ENCODE data around the gene ST6GALNAC5. TPM values are rescaled to one million over a fixed set of nuclear protein-coding genes. Genes with fewer than 3 reads are reported as not detected.

Gene ST6GALNAC5
- total RNA-seq, 3 donors from 2014 or later (not counting 1 experiment from before 2014, with no cell fraction given) = not detected

DNA sequence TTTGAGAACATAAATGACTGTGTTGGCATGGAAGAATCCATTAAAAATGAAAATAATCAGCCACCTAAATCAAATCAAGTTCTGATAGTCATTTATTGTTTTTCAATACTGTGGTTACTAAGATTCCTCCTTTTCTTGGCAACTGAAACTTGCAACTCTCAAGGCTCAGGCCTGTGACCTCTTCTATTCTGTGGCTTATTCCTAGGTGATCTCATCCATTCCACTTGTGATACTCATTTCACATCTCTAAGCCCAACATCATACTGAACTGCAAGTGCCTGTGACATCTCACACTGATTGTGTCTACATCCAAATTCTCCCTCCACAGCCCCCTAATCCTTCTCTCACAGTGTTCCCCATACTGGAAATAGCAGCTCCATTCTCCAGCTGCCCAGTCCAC is 4.8 kb upstream of the ST6GALNAC5 start:
- no peak overlapping the region for H3K4me3 Mint-ChIP-seq

GRCh38 chr1:76864383-76864782 is 2.9 kb upstream of the ST6GALNAC5 start:
- H3K36me3 Mint-ChIP-seq = no peaks in the 10 kb centered on the region
- H3K27me3 Mint-ChIP-seq (ENCODE audit: low read depth in 2 of 2) = peaks cover 37 to 38% of the 10 kb centered on the region in 2 donors
- no peak for ATAC-seq
- peaks cover 4 to 5% of the 10 kb centered on the region in 2 donors for H3K9me3 Mint-ChIP-seq
- H3K27ac Mint-ChIP-seq = no peak overlapping the region
- no peak for TF ChIP-seq CTCF (IDR thresholded peaks at IDR 0.05)
- peaks cover 26% of the 10 kb centered on the region for H3K27me3 ChIP-seq (ENCODE audit: control insufficient read depth, insufficient read depth, low read length)
- no peak overlapping the region for H3K4me3 ChIP-seq (ENCODE audit: low read length)
- WGBS (ENCODE audit: insufficient coverage) = 91% methylated on average over 5 of the region's 5 CpGs
- no peak overlapping the region for H3K4me3 Mint-ChIP-seq
- no peak for DNase-seq
- peaks cover 13% of the 10 kb centered on the region for H3K4me1 ChIP-seq (ENCODE audit: control insufficient read depth, insufficient read depth, low read length)
- no peaks in the 10 kb centered on the region for H3K4me1 Mint-ChIP-seq
- H3K27ac ChIP-seq (ENCODE audit: low read length) = no peak overlapping the region
- no peaks in the 10 kb centered on the region for H3K36me3 ChIP-seq (ENCODE audit: control insufficient read depth, insufficient read depth, low read length)
- intact Hi-C loops (cut with micrococcal nuclease) = no loop called here
- H3K9me3 ChIP-seq (ENCODE audit: control insufficient read depth, insufficient read depth, low read length) = no peaks in the 10 kb centered on the region

More for the DNA sequence above, 4.8 kb upstream of the ST6GALNAC5 start:
- DNase-seq (no peak), ATAC-seq (no peak)
- H3K36me3 ChIP-seq (ENCODE audit: control insufficient read depth, insufficient read depth, low read length) = no peaks in the 10 kb centered on the region
- no peaks in the 10 kb centered on the region for H3K36me3 Mint-ChIP-seq
- peaks cover 2% of the 10 kb centered on the region for H3K4me1 ChIP-seq (ENCODE audit: control insufficient read depth, insufficient read depth, low read length)
- H3K27ac ChIP-seq (ENCODE audit: low read length) = no peak overlapping the region
- no peak overlapping the region for H3K27ac Mint-ChIP-seq
- intact Hi-C loops (cut with micrococcal nuclease) = no loop called here
- TF ChIP-seq CTCF (IDR thresholded peaks at IDR 0.05) = no peak
- peaks cover 30 to 34% of the 10 kb centered on the region in 2 donors for H3K27me3 Mint-ChIP-seq (ENCODE audit: low read depth in 2 of 2)
- peaks cover 4 to 5% of the 10 kb centered on the region in 2 donors for H3K9me3 Mint-ChIP-seq
- H3K4me3 ChIP-seq (ENCODE audit: low read length) = no peak overlapping the region
- H3K27me3 ChIP-seq (ENCODE audit: control insufficient read depth, insufficient read depth, low read length) = peaks cover 15% of the 10 kb centered on the region
- H3K9me3 ChIP-seq (ENCODE audit: control insufficient read depth, insufficient read depth, low read length) = no peaks in the 10 kb centered on the region
- no peaks in the 10 kb centered on the region for H3K4me1 Mint-ChIP-seq

DNA sequence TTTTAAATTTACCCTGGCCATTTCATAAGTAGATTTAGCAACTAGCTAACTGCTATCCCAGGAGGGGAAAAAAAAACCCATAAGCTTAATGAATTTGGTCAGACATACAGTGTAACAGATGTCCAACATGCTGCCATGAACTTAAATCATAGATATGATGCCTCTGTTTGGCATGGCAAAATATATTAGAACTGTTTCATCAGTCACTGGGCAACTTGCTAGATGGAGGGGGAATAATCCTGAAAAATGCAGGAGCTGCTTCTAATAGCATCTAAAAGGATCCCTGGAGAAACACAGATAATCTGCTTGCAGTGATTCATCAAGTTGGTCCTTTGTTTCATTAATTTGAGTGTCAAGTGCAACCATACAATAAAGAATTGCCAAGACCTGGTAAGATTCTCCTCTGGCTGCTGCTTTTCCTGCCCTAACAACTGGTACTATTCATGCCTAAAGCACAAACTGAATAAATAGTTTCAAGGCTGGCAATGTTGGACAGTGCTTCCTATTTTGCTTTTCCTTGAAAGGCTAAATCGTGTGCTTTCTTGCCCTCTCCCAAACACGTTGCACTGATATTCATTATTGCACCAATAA is 1.5 kb upstream of the ST6GALNAC5 start:
- H3K4me1 ChIP-seq (ENCODE audit: control insufficient read depth, insufficient read depth, low read length) = peaks cover 13% of the 10 kb centered on the region
- peaks cover 41 to 52% of the 10 kb centered on the region in 2 donors for H3K27me3 Mint-ChIP-seq (ENCODE audit: low read depth in 2 of 2)
- DNase-seq (no peak), ATAC-seq (no peak)
- H3K27me3 ChIP-seq (ENCODE audit: control insufficient read depth, insufficient read depth, low read length) = peaks cover 30% of the 10 kb centered on the region
- no peak overlapping the region for H3K27ac Mint-ChIP-seq
- WGBS (ENCODE audit: insufficient coverage) = 100% methylated on average over 1 of the region's 2 CpGs
- H3K36me3 Mint-ChIP-seq = no peaks in the 10 kb centered on the region
- H3K4me1 Mint-ChIP-seq = no peaks in the 10 kb centered on the region
- intact Hi-C loops (cut with micrococcal nuclease) = no loop called here
- no peaks in the 10 kb centered on the region for H3K9me3 ChIP-seq (ENCODE audit: control insufficient read depth, insufficient read depth, low read length)
- no peak overlapping the region for H3K4me3 Mint-ChIP-seq
- no peak for TF ChIP-seq CTCF (IDR thresholded peaks at IDR 0.05)
- H3K27ac ChIP-seq (ENCODE audit: low read length) = no peak overlapping the region
- H3K4me3 ChIP-seq (ENCODE audit: low read length) = no peak overlapping the region
- no peaks in the 10 kb centered on the region for H3K36me3 ChIP-seq (ENCODE audit: control insufficient read depth, insufficient read depth, low read length)
- peaks cover 0 to 3% of the 10 kb centered on the region in 2 donors for H3K9me3 Mint-ChIP-seq

- Mint-ChIP-seq H3K9me3 (peaks cover 0 to 3% of the 10 kb centered on the region in 2 donors), H3K36me3 (no peaks in the 10 kb centered on the region), H3K4me1 (no peaks in the 10 kb centered on the region), H3K27me3 (ENCODE audit: low read depth in 2 of 2) (peaks cover 45 to 56% of the 10 kb centered on the region in 2 donors), H3K4me3 (no peak overlapping the region), H3K27ac (no peak overlapping the region)
- DNase-seq = no peak
- Histone ChIP-seq H3K27me3 (ENCODE audit: control insufficient read depth, insufficient read depth, low read length) (peaks cover 32% of the 10 kb centered on the region), H3K4me1 (ENCODE audit: control insufficient read depth, insufficient read depth, low read length) (peaks cover 13% of the 10 kb centered on the region), H3K27ac (ENCODE audit: low read length) (no peak overlapping the region), H3K9me3 (ENCODE audit: control insufficient read depth, insufficient read depth, low read length) (no peaks in the 10 kb centered on the region), H3K36me3 (ENCODE audit: control insufficient read depth, insufficient read depth, low read length) (no peaks in the 10 kb centered on the region), H3K4me3 (ENCODE audit: low read length) (no peak overlapping the region)
- 100% methylated on average over 1 of the region's 4 CpGs for WGBS (ENCODE audit: insufficient coverage)
- no peak for ATAC-seq
- intact Hi-C loops (cut with micrococcal nuclease) = no loop called here
- no peak for TF ChIP-seq CTCF (IDR thresholded peaks at IDR 0.05)
These were observed 714 bp upstream of the ST6GALNAC5 start for GRCh38 chr1:76866566-76866965.
